Ishikawa (cell line): ENCODE measurements around the gene TFAP2A.

Source experiments
- CEBPB ChIP-seq: IDR thresholded peaks from 2 replicates; pipeline ENCODE4 v1.6.1; 2012
- CREB1 ChIP-seq: IDR thresholded peaks from 2 replicates; pipeline ENCODE4 v1.6.1; 2012; ENCODE audit warnings: low read depth
- EGR1 ChIP-seq: IDR thresholded peaks from 2 replicates; pipeline ENCODE4 v1.6.1; 2012
- EP300 ChIP-seq: IDR thresholded peaks from 2 replicates; pipeline ENCODE4 v1.6.1; 2012; ENCODE audit warnings: borderline replicate concordance
- FOXM1 ChIP-seq: IDR thresholded peaks from 2 replicates; pipeline ENCODE4 v1.6.1; 2012; ENCODE audit warnings: low read depth, borderline replicate concordance
- NFIC ChIP-seq: IDR thresholded peaks from 2 replicates; pipeline ENCODE4 v1.6.1; 2012
- RAD21 ChIP-seq: IDR thresholded peaks from 2 replicates; pipeline ENCODE4 v1.6.1; 2012; ENCODE audit warnings: low read depth
- TAF1 ChIP-seq: IDR thresholded peaks from 2 replicates; pipeline ENCODE4 v1.6.1; 2012; ENCODE audit warnings: low read depth, mild to moderate bottlenecking
- TCF12 ChIP-seq: IDR thresholded peaks from 2 replicates; pipeline ENCODE4 v1.6.1; 2012; ENCODE audit warnings: low read depth
- TEAD4 ChIP-seq: IDR thresholded peaks from 2 replicates; pipeline ENCODE4 v1.6.1; 2012
- YY1 ChIP-seq: IDR thresholded peaks from 2 replicates; pipeline ENCODE4 v1.6.1; 2012; ENCODE audit warnings: low read depth
- TF ChIP-seq, protein P1 (sequence below): IDR thresholded peaks from 2 replicates; pipeline ENCODE4 v1.6.1; 2012
- TF ChIP-seq, protein P2 (sequence below): IDR thresholded peaks from 2 replicates; pipeline ENCODE4 v1.6.1; 2012; ENCODE audit warnings: low read depth, mild to moderate bottlenecking
- TF ChIP-seq, protein P3 (sequence below): IDR thresholded peaks from 2 replicates; pipeline ENCODE4 v1.6.1; 2012

DNA sequence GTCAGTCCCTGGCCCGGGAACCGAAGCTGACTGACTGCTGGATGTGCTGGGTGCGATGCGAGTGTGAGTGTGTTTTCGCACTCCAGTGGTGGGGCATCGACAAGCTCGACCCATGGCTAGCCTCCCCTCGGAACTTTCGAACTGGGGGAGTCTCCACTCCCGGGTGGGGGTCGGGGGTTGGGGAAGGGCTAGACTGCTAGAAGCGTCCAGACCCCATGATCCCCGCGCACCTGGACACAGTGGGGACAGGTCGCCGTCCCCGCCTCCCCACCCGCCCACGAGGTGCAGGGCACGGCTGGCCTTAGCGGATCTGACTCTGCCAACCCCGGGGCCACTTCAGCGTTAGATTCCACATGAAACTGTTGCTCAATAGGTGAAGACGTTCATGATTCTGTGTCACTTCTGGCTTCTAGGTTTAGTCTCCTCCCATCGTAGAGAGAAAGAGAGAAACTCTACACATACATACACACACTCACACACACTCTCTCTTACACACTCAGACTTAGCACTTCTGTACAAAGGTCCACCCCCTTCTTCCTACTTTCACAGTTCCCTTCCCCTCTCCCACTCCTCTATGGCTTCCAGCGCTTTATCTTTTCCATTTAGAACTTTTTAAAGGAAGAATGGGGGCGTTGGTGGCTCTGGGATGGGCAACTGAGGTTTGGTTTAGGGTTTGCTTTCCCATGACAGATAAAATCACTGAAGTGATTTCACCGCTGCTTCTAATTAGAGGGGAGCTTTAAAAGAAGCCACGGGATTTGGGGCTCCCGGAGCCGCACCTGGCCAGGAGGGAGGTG, 5.1 kb upstream of the TFAP2A start:
- TF ChIP-seq, protein P1, sequence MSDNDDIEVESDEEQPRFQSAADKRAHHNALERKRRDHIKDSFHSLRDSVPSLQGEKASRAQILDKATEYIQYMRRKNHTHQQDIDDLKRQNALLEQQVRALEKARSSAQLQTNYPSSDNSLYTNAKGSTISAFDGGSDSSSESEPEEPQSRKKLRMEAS: no peak
- TF ChIP-seq CEBPB (no peak), TAF1 (no peak), CREB1 (no peak), EP300 (no peak), RAD21 (no peak), NFIC (no peak), YY1 (no peak), TEAD4 (no peak), EGR1 (no peak), FOXM1 (no peak), TCF12 (no peak)
- TF ChIP-seq, protein P2, sequence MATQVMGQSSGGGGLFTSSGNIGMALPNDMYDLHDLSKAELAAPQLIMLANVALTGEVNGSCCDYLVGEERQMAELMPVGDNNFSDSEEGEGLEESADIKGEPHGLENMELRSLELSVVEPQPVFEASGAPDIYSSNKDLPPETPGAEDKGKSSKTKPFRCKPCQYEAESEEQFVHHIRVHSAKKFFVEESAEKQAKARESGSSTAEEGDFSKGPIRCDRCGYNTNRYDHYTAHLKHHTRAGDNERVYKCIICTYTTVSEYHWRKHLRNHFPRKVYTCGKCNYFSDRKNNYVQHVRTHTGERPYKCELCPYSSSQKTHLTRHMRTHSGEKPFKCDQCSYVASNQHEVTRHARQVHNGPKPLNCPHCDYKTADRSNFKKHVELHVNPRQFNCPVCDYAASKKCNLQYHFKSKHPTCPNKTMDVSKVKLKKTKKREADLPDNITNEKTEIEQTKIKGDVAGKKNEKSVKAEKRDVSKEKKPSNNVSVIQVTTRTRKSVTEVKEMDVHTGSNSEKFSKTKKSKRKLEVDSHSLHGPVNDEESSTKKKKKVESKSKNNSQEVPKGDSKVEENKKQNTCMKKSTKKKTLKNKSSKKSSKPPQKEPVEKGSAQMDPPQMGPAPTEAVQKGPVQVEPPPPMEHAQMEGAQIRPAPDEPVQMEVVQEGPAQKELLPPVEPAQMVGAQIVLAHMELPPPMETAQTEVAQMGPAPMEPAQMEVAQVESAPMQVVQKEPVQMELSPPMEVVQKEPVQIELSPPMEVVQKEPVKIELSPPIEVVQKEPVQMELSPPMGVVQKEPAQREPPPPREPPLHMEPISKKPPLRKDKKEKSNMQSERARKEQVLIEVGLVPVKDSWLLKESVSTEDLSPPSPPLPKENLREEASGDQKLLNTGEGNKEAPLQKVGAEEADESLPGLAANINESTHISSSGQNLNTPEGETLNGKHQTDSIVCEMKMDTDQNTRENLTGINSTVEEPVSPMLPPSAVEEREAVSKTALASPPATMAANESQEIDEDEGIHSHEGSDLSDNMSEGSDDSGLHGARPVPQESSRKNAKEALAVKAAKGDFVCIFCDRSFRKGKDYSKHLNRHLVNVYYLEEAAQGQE: no peak
- TF ChIP-seq, protein P3, sequence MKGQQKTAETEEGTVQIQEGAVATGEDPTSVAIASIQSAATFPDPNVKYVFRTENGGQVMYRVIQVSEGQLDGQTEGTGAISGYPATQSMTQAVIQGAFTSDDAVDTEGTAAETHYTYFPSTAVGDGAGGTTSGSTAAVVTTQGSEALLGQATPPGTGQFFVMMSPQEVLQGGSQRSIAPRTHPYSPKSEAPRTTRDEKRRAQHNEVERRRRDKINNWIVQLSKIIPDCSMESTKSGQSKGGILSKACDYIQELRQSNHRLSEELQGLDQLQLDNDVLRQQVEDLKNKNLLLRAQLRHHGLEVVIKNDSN: no peak
